ENCODE results near the gene EGLN3.

- TF ChIP-seq CTCF (IDR thresholded peaks at IDR 0.05) (no peak), POLR2A (IDR thresholded peaks at IDR 0.05) (no peak)
Measured at GRCh38 chr14:33967138-33967537, 16.3 kb upstream of the EGLN3 start.
